Kidney (tissue), 14 donors: ENCODE data around the gene COG2. TPM values are rescaled to one million over a fixed set of nuclear protein-coding genes. Genes with fewer than 3 reads are reported as not detected.
A peak's percentile ranks its signal among the peaks of the same experiment; 100 is the strongest.

Source experiments
- DNase-seq, 5 donors: peaks; one replicate each; pipeline ENCODE4 v3.0.0-alpha.2; 2013 to 2020
- FAIRE-seq: peaks from 2 replicates; lab custom pipeline; 2012; peaks lifted over from hg19 to GRCh38; lab: Jason Lieb, UNC
- H3K27ac ChIP-seq, 2 donors: one replicate each; pipeline ENCODE4 v1.7.0; 2013; ENCODE audit warnings: low read depth in 2 of 2, low read length in 2 of 2, inconsistent platforms in 1 of 2
- H3K27me3 ChIP-seq: one replicate; pipeline ENCODE4 v1.7.1; 2013; ENCODE audit warnings: low read length, inconsistent platforms; ENCODE audit not compliant: control insufficient read depth, insufficient read depth
- H3K36me3 ChIP-seq, 3 donors: one replicate each; pipeline versions ENCODE4 v1.7.0 to v1.7.1; 2013; ENCODE audit warnings: low read length in 3 of 3, control low read depth in 1 of 3, inconsistent platforms in 1 of 3; ENCODE audit not compliant: insufficient read depth in 3 of 3, control insufficient read depth in 2 of 3
- H3K4me1 ChIP-seq, 3 donors: one replicate each; pipeline versions ENCODE4 v1.7.0 to v1.7.1; 2013; ENCODE audit warnings: low read length in 3 of 3, inconsistent platforms in 1 of 3, low read depth in 1 of 3; ENCODE audit not compliant: control insufficient read depth in 2 of 3, insufficient read depth in 2 of 3
- H3K4me3 ChIP-seq, 3 donors: one replicate each; pipeline versions ENCODE4 v1.7.0 to v1.8.1; 2013; ENCODE audit warnings: low read length in 3 of 3, control low read depth in 1 of 3, inconsistent platforms in 1 of 3
- H3K9ac ChIP-seq, 3 donors: one replicate each; pipeline versions ENCODE4 v1.7.0 to v1.7.1; 2013; ENCODE audit warnings: low read length in 3 of 3, control low read depth in 1 of 3, inconsistent platforms in 1 of 3
- H3K9me3 ChIP-seq, 3 donors: one replicate each; pipeline versions ENCODE4 v1.7.0 to v1.7.1; 2013; ENCODE audit warnings: low read length in 3 of 3, control low read depth in 1 of 3, inconsistent platforms in 1 of 3; ENCODE audit not compliant: control insufficient read depth in 2 of 3, insufficient read depth in 1 of 3
- CTCF ChIP-seq: IDR thresholded peaks from 3 replicates; pipeline ENCODE4 v1.5.1; 2012; ENCODE audit warnings: mild to moderate bottlenecking, moderate library complexity, borderline replicate concordance; ENCODE audit not compliant: insufficient read depth; ENCODE audit errors: extremely low read depth
- intact Hi-C: fragments of 100-400 bp; cut with DNase I; formaldehyde crosslinking; loops from one replicate; pipeline ENCODE4 v1.11.1; 2022
- polyA plus RNA-seq: library from polyadenylated mRNA; stranded (reverse); fragments of 350-450 nt; fragmentation: Illumina TruSeq; extraction: RNeasy Lipid Tissue Mini Kit (QIAGEN cat#74804); gene quantifications from one replicate; pipeline ENCODE4 v1.2.3, GENCODE V29; 2014; ENCODE audit warnings: low read depth, low replicate concordance; ENCODE audit not compliant: insufficient read depth
- total RNA-seq: library from RNA; stranded (reverse); fragmentation: NEBNext Ultra II Directional; extraction: Animal tissue kit (Norgen Biotek cat#: 25700); gene quantifications from one replicate; pipeline ENCODE4 v1.2.1, GENCODE V29; 2021
- donor health status: control.
- donor health status: control.
- donor health status: control.
- donor health status: control.
- donor health status: control.
- donor health status: DM: yes; HTN: yes; CAD: no.
- donor health status: Normal renal cell carcinoma (clear cell type).

COG2 gene
- total and polyA plus RNA-seq, 2 donors from 2014 or later: 17.9 to 30.7 TPM

- DNase-seq (no peak), FAIRE-seq (no peak)
- Histone ChIP-seq H3K27me3 (no peaks in the 10 kb centered on the region), H3K27ac (no peak overlapping the region), H3K9ac (no peak overlapping the region), H3K36me3 (peaks cover 5 to 45% (median 14%) of the 10 kb centered on the region in 3 donors), H3K4me1 (no peaks in the 10 kb centered on the region), H3K4me3 (no peak overlapping the region), H3K9me3 (no peaks in the 10 kb centered on the region)
- TF ChIP-seq CTCF: no peak
- intact Hi-C loops: no loop called here
These were observed 38.2 kb downstream of the COG2 start for GRCh38 chr1:230680300-230681025.

GRCh38 chr1:230681599-230681998 is 39.3 kb downstream of the COG2 start:
- Histone ChIP-seq H3K36me3 (peaks cover 5 to 52% (median 22%) of the 10 kb centered on the region in 3 donors), H3K4me3 (no peak overlapping the region), H3K9ac (no peak overlapping the region), H3K9me3 (no peaks in the 10 kb centered on the region), H3K4me1 (no peaks in the 10 kb centered on the region), H3K27ac (no peak overlapping the region), H3K27me3 (no peaks in the 10 kb centered on the region)
- DNase-seq: peak in 2 of 5 donors; percentile 57 to 63
- FAIRE-seq: no peak
- no peak for TF ChIP-seq CTCF
- intact Hi-C loops: no loop called here

GRCh38 chr1:230682274-230682673 is 40.0 kb downstream of the COG2 start:
- H3K27ac ChIP-seq: no peak overlapping the region

More at GRCh38 chr1:230682274-230682673, 40.0 kb downstream of the COG2 start:
- no peak overlapping the region for H3K4me3 ChIP-seq
- no peaks in the 10 kb centered on the region for H3K4me1 ChIP-seq
- H3K27me3 ChIP-seq: no peaks in the 10 kb centered on the region
- intact Hi-C loops: no loop called here
- no peak for TF ChIP-seq CTCF
- H3K9me3 ChIP-seq: no peaks in the 10 kb centered on the region
- FAIRE-seq (no peak), DNase-seq (no peak)
- H3K36me3 ChIP-seq: peaks cover 8 to 58% (median 29%) of the 10 kb centered on the region in 3 donors
- H3K9ac ChIP-seq: no peak overlapping the region
